ENCODE results near the gene KIAA1549.

DNA sequence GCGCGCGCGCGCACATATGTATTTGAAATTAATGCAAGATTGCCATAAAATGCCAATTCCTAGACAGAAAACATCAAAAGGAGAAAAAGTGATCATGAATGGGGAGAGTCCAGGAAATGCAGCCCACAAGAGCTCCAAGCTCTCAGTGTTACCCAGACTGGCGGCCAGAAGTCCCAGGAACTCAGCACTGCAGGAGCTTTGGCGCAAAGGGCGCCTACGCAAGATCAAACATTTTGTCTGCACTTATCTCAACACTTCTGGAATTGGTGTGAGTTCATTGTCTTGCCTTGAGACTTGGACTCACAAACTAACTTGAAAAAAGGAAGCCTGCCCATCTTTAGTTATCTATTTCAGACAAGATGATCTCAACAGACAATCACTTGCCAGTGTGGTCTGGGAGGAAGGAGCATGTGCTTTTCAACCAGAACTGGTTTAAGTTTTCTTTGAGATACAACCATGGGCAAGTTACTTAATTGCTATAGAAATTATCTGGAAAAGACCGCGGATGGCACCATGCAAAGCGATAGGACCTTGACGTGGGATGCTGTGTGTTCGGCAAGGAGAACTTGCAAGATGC, 77.2 kb downstream of the KIAA1549 start:
- TF ChIP-seq, protein P1, sequence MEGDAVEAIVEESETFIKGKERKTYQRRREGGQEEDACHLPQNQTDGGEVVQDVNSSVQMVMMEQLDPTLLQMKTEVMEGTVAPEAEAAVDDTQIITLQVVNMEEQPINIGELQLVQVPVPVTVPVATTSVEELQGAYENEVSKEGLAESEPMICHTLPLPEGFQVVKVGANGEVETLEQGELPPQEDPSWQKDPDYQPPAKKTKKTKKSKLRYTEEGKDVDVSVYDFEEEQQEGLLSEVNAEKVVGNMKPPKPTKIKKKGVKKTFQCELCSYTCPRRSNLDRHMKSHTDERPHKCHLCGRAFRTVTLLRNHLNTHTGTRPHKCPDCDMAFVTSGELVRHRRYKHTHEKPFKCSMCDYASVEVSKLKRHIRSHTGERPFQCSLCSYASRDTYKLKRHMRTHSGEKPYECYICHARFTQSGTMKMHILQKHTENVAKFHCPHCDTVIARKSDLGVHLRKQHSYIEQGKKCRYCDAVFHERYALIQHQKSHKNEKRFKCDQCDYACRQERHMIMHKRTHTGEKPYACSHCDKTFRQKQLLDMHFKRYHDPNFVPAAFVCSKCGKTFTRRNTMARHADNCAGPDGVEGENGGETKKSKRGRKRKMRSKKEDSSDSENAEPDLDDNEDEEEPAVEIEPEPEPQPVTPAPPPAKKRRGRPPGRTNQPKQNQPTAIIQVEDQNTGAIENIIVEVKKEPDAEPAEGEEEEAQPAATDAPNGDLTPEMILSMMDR (IDR thresholded peaks at IDR 0.05) = no peak
- no peak for TF ChIP-seq POLR2A (IDR thresholded peaks at IDR 0.05)
